HCT116 (cell line): Measurements from ENCODE around the gene AGPAT3. TPM values are rescaled to one million over a fixed set of nuclear protein-coding genes. Genes with fewer than 3 reads are reported as not detected.

Experiments used
- ATAC-seq: fragments of 200-7000 bp; cut with Tn5 transposase; 2 replicates; pipeline ENCODE4 v1.9.1; 2020; ENCODE audit warnings: mild to moderate bottlenecking, moderate library complexity
- BruUV-seq: library from RNA; stranded (reverse); fragments of 400-500 nt; replicated peaks from 2 replicates; lab custom pipeline; 2021; lab: Mats Ljungman, UMichigan
- CTCF ChIA-PET: fragments of 300-600 bp; sonication (Branson Sonifier 250); formaldehyde crosslinking; loops from one replicate; lab custom pipeline; 2021; ENCODE audit warnings: antibody characterized with exemption; lab: Charles Lee
- POLR2A ChIA-PET: fragments of 300-600, 350-600 bp; sonication (Branson Sonifier 250); formaldehyde crosslinking; loops from one replicate; lab custom pipeline; 2021; ENCODE audit warnings: antibody characterized with exemption; lab: Charles Lee
- RAD21 ChIA-PET, 2 experiments: fragments of 300-600 bp; sonication (Branson Sonifier 250); formaldehyde crosslinking; loops; one replicate each; lab custom pipeline; 2023; ENCODE audit warnings: low total read pairs in 2 of 2; ENCODE audit not compliant: uncharacterized antibody in 2 of 2, unreplicated experiment in 2 of 2, low non-redundant PET in 1 of 2; lab: Charles Lee
- DNase-seq: peaks from one replicate; pipeline ENCODE4 v3.0.0-alpha.2; 2010; ENCODE audit warnings: low read depth, low spot score
- H2AFZ ChIP-seq: fragments of 200-600 bp; shearing (Covaris generic), sonication (generic); 2 replicates; pipeline ENCODE4 v1.6.1; 2017; ENCODE audit warnings: low read depth, mixed run types, mixed read lengths, antibody characterized with exemption, low read length; ENCODE audit not compliant: poor library complexity, severe bottlenecking
- H3K27ac ChIP-seq: 2 replicates; pipeline ENCODE4 v1.5.1; 2012; ENCODE audit warnings: low read depth, low read length
- H3K27me3 ChIP-seq: fragments of 200-600 bp; sonication (generic); 2 replicates; pipeline ENCODE4 v1.6.1; 2016; ENCODE audit warnings: mixed run types, low read length, mixed read lengths; ENCODE audit not compliant: insufficient read depth
- H3K36me3 ChIP-seq, 2 experiments: fragments of 200-500 bp in 1 of 2; fragments of 200-600 bp in 1 of 2; sonication (Bioruptor generic) in 1 of 2; sonication (generic) in 1 of 2; 2 replicates each; pipeline versions ENCODE4 v1.5.1 to v1.6.1; 2014 to 2016; ENCODE audit warnings: low read length in 2 of 2, inconsistent platforms in 1 of 2, mixed read lengths in 1 of 2, mixed run types in 1 of 2; ENCODE audit not compliant: insufficient read depth in 2 of 2, control insufficient read depth in 1 of 2
- H3K4me1 ChIP-seq, 2 experiments: fragments of 200-600 bp in 1 of 2; sonication (generic) in 1 of 2; 2 replicates each; pipeline versions ENCODE4 v1.5.1 to v1.6.1; 2012 to 2017; ENCODE audit warnings: low read length in 2 of 2, inconsistent platforms in 1 of 2, mild to moderate bottlenecking in 1 of 2, mixed read lengths in 1 of 2, mixed run types in 1 of 2, moderate library complexity in 1 of 2; ENCODE audit not compliant: insufficient read depth in 2 of 2, control insufficient read depth in 1 of 2
- H3K4me2 ChIP-seq: fragments of 200-600 bp; sonication (generic); 2 replicates; pipeline ENCODE4 v1.6.1; 2017; ENCODE audit warnings: mixed run types, low read length, mixed read lengths
- H3K4me3 ChIP-seq, 2 experiments: fragments of 200-600 bp in 1 of 2; sonication (generic) in 1 of 2; replicated peaks in 1 of 2; 2 replicates each; pipeline ENCODE4 v1.5.1; 2011 to 2016; ENCODE audit warnings: low read length in 2 of 2, control low read depth in 1 of 2, low read depth in 1 of 2, mild to moderate bottlenecking in 1 of 2, mixed read lengths in 1 of 2, mixed run types in 1 of 2
- H3K79me2 ChIP-seq: fragments of 200-600 bp; sonication (generic); 2 replicates; pipeline ENCODE4 v1.6.1; 2017; ENCODE audit warnings: mild to moderate bottlenecking, mixed run types, low read length, moderate library complexity, mixed read lengths; ENCODE audit not compliant: insufficient read depth
- H3K9ac ChIP-seq: fragments of 200-600 bp; sonication (generic); 2 replicates; pipeline ENCODE4 v1.6.1; 2016; ENCODE audit warnings: low read length, mixed read lengths
- H3K9me2 ChIP-seq: fragments of 200-600 bp; sonication (generic), shearing (Covaris generic); 2 replicates; pipeline ENCODE4 v1.6.1; 2017; ENCODE audit warnings: mixed run types, mild to moderate bottlenecking, moderate library complexity; ENCODE audit not compliant: insufficient read depth
- H3K9me3 ChIP-seq, 2 experiments: fragments of 200-500 bp in 1 of 2; fragments of 200-600 bp in 1 of 2; sonication (Bioruptor generic) in 1 of 2; sonication (generic) in 1 of 2; 2 replicates each; pipeline ENCODE4 v1.6.1; 2014 to 2017; ENCODE audit warnings: low read length in 2 of 2, mixed read lengths in 2 of 2, inconsistent platforms in 1 of 2, low read depth in 1 of 2, mild to moderate bottlenecking in 1 of 2, mixed run types in 1 of 2, moderate library complexity in 1 of 2; ENCODE audit not compliant: control insufficient read depth in 1 of 2, insufficient read depth in 1 of 2
- H4K20me1 ChIP-seq: fragments of 200-600 bp; sonication (generic), shearing (Covaris generic); 2 replicates; pipeline ENCODE4 v1.6.1; 2017; ENCODE audit warnings: mixed run types, mild to moderate bottlenecking, moderate library complexity; ENCODE audit not compliant: insufficient read depth
- ELF1 ChIP-seq: IDR thresholded peaks from 2 replicates; pipeline ENCODE4 v1.6.1; 2012; ENCODE audit warnings: low read depth, borderline replicate concordance
- POLR2A ChIP-seq: IDR thresholded peaks from 2 replicates; pipeline ENCODE4 v1.7.0; 2011; ENCODE audit warnings: borderline replicate concordance; ENCODE audit not compliant: insufficient read depth, insufficient read length; ENCODE audit errors: extremely low read depth
- RAD21 ChIP-seq: IDR thresholded peaks from 2 replicates; pipeline ENCODE4 v1.6.1; 2012; ENCODE audit warnings: low read depth, mild to moderate bottlenecking
- ZFX ChIP-seq: fragments of 450-650 bp; IDR thresholded peaks from 2 replicates; pipeline ENCODE4 v1.6.1; 2017
- ZNF274 ChIP-seq: fragments of 200-500 bp; sonication (Bioruptor generic); IDR thresholded peaks from 2 replicates; pipeline ENCODE4 v1.6.1; 2014; ENCODE audit warnings: mild to moderate bottlenecking, low read depth, low read length, inconsistent platforms
- intact Hi-C: fragments of 100-400 bp; cut with micrococcal nuclease; formaldehyde crosslinking; loops from 2 replicates; pipeline ENCODE4 v1.10.0; 2022
- total RNA-seq: library from RNA; stranded (reverse); gene quantifications from one replicate; pipeline ENCODE4 v1.2.1, GENCODE V29; 2021; ENCODE audit not compliant: unreplicated experiment
- TF ChIP-seq, protein P1 (sequence below), 3 experiments: fragments of 200-600 bp in 1 of 3; sonication (generic) in 1 of 3; IDR thresholded peaks in 2 of 3; conservative IDR thresholded peaks in 1 of 3; 2 replicates each; pipeline ENCODE4 v1.5.1; 2012 to 2017; ENCODE audit warnings: low read depth in 2 of 3, low read length in 2 of 3, antibody characterized with exemption in 1 of 3, borderline replicate concordance in 1 of 3, control low read depth in 1 of 3, mild to moderate bottlenecking in 1 of 3, mixed read lengths in 1 of 3, mixed run types in 1 of 3, moderate library complexity in 1 of 3; ENCODE audit not compliant: insufficient read depth in 1 of 3
- TF ChIP-seq, protein P2 (sequence below): IDR thresholded peaks from 2 replicates; pipeline ENCODE4 v1.6.1; 2012

Gene AGPAT3
- total RNA-seq, 1 experiment from 2014 or later: 54.1 TPM

DNA sequence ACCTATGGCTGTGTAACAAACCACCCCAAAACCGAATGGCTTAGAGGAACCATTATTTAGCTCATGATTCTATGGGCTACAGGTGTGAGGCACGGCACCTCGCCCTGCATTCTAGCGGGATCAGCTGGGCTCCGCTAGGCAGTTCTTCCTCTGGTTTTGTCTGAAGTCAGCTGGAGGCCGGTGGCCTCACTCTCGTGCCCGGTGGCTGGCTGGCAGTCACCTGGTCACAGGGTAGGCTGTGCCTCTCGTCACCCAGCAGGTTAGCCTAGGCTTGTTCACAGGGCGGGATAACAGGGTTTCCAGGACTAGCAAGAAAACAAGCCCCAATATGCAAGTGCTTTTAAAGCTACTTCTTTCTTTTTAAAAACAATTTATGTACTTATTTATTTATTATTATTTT lies 16.3 kb upstream of the AGPAT3 start:
- CTCF ChIA-PET: no interaction called here
- Histone ChIP-seq H3K4me2 (no peak overlapping the region), H3K27ac (no peak overlapping the region), H3K9me2 (no peaks in the 10 kb centered on the region), H3K9me3 (no peaks in the 10 kb centered on the region), H3K4me3 (no peak overlapping the region), H4K20me1 (no peaks in the 10 kb centered on the region)
- no peak for DNase-seq
- POLR2A ChIA-PET: no interaction called here
- RAD21 ChIA-PET: no interaction called here
- BruUV-seq: no TSS peak
- intact Hi-C loops: no loop called here
- TF ChIP-seq, protein P1, sequence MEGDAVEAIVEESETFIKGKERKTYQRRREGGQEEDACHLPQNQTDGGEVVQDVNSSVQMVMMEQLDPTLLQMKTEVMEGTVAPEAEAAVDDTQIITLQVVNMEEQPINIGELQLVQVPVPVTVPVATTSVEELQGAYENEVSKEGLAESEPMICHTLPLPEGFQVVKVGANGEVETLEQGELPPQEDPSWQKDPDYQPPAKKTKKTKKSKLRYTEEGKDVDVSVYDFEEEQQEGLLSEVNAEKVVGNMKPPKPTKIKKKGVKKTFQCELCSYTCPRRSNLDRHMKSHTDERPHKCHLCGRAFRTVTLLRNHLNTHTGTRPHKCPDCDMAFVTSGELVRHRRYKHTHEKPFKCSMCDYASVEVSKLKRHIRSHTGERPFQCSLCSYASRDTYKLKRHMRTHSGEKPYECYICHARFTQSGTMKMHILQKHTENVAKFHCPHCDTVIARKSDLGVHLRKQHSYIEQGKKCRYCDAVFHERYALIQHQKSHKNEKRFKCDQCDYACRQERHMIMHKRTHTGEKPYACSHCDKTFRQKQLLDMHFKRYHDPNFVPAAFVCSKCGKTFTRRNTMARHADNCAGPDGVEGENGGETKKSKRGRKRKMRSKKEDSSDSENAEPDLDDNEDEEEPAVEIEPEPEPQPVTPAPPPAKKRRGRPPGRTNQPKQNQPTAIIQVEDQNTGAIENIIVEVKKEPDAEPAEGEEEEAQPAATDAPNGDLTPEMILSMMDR (IDR thresholded peaks at IDR 0.05 in 2 of 3, conservative IDR thresholded peaks at IDR 0.05 in 1 of 3; ENCODE audit: borderline replicate concordance in 1 of 3, insufficient read depth in 1 of 3, low read depth in 2 of 3, low read length in 2 of 3): no peak
- TF ChIP-seq ZNF274 (no peak), ZFX (no peak)
- TF ChIP-seq, all 23 proteins: peak for 0
- Histone ChIP-seq H3K79me2 (no peaks in the 10 kb centered on the region), H3K9ac (no peak overlapping the region), H3K27me3 (no peaks in the 10 kb centered on the region), H3K4me1 (no peaks in the 10 kb centered on the region), H3K36me3 (no peaks in the 10 kb centered on the region), H2AFZ (no peak overlapping the region)
- ATAC-seq: no peak

DNA sequence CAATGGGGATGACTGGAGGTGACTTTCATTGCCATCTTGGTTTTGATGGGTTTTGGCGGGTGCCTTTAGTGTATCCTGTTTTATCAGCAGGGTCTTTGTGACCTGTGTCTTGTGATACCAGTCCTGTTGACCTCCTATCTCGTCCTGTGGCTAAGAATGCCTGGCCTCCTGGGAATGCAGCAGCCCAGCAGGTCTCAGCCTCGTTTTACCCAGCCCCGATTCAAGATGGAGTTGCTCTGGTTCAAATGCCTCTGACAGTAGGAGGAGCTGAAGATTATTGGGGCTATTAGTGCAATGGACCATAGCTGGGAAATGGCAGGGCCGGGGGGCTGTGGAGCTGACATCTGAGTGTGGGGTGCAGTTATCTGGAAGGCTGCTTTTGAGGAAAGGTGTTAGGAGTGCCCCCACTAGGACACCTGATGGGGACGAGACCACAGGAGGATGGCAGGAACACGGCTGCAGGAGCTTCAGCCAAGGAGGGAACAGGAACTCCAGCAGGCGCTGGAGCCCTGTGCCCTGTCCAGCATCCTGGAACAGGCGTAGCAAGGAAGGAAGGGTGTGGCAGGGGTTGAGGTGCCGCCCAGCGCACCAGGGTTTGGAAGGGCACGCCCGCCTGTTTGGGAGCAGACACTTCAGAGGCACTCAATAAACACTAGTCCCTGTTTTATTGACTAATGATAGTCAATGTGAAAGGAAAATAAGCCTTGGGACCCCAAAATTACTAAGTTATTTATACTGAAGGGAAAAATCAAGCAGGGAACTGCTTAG lies 15.3 kb upstream of the AGPAT3 start:
- no peaks in the 10 kb centered on the region for H3K36me3 ChIP-seq
- no peak overlapping the region for H3K4me2 ChIP-seq
- H4K20me1 ChIP-seq: no peaks in the 10 kb centered on the region
- POLR2A ChIA-PET: no interaction called here
- CTCF ChIA-PET: no interaction called here
- H3K79me2 ChIP-seq: no peaks in the 10 kb centered on the region
- TF ChIP-seq ZNF274: no peak
- no peak for TF ChIP-seq ELF1
- no peak for TF ChIP-seq RAD21
- TF ChIP-seq, protein P2, sequence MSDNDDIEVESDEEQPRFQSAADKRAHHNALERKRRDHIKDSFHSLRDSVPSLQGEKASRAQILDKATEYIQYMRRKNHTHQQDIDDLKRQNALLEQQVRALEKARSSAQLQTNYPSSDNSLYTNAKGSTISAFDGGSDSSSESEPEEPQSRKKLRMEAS: no peak
- no peak for TF ChIP-seq POLR2A
- H3K27ac ChIP-seq: no peak overlapping the region
- H3K4me3 ChIP-seq: no peak overlapping the region
- ATAC-seq: no peak
- H3K27me3 ChIP-seq: no peaks in the 10 kb centered on the region
- H3K9me2 ChIP-seq: no peaks in the 10 kb centered on the region
- no peak overlapping the region for H2AFZ ChIP-seq
- RAD21 ChIA-PET: no interaction called here
- no peak overlapping the region for H3K9ac ChIP-seq
- BruUV-seq: no TSS peak
- DNase-seq: no peak
- no peaks in the 10 kb centered on the region for H3K9me3 ChIP-seq
- no peaks in the 10 kb centered on the region for H3K4me1 ChIP-seq
- intact Hi-C loops: no loop called here
